ENCODE data around the gene IL22RA2. TPM values are rescaled to one million over a fixed set of nuclear protein-coding genes. Genes with fewer than 3 reads are reported as not detected.

The IL22RA2 gene
- polyA plus RNA-seq, 3 donors = not detected

- intact Hi-C loops (cut with micrococcal nuclease) = loop anchor here in 1 of 2 donors (10.0 kb wide), 1 partner anchor 166 kb away; no protein-coding TSS in a partner anchor
Measured at GRCh38 chr6:137148306-137149034, 25.0 kb downstream of the IL22RA2 start.

GRCh38 chr6:137147195-137147594, 26.2 kb downstream of the IL22RA2 start:
- H3K9ac ChIP-seq (ENCODE audit: insufficient read depth, low read length, poor library complexity, severe bottlenecking) = no peak overlapping the region

More at GRCh38 chr6:137148306-137149034, 25.0 kb downstream of the IL22RA2 start:
- no peak for TF ChIP-seq CTCF (IDR thresholded peaks at IDR 0.05)
- Histone ChIP-seq H3K27me3 (ENCODE audit: control insufficient read depth in 2 of 2, insufficient read depth in 2 of 2, low read length in 2 of 2) (no peaks in the 10 kb centered on the region), H3K27ac (ENCODE audit: low read depth in 1 of 2, low read length in 2 of 2) (peak overlapping the region; percentile 73 to 94), H3K9ac (ENCODE audit: insufficient read depth, low read length, poor library complexity, severe bottlenecking) (peak overlapping the region; percentile 49), H4K20me1 (ENCODE audit: insufficient read depth, low read length) (no peaks in the 10 kb centered on the region), H3K4me3 (replicated peaks in 1 of 3; ENCODE audit: low read depth in 2 of 3, low read length in 3 of 3) (peak overlapping the region in 1 of 3 experiments; percentile 3), H3K4me2 (replicated peaks; ENCODE audit: extremely low read depth, low read length, poor library complexity, severe bottlenecking) (peak overlapping the region; percentile 30), H3K4me1 (ENCODE audit: control insufficient read depth in 1 of 2, insufficient read depth in 2 of 2, low read length in 2 of 2) (peaks cover 39 to 43% of the 10 kb centered on the region in 2 donors), H2AFZ (ENCODE audit: insufficient read depth, low read depth, low read length, poor library complexity, severe bottlenecking) (peak overlapping the region; percentile 43), H3K9me3 (replicated peaks in 1 of 2; ENCODE audit: control insufficient read depth in 1 of 2, insufficient read depth in 1 of 2, low read length in 2 of 2) (no peaks in the 10 kb centered on the region), H3K79me2 (ENCODE audit: insufficient read depth, low read length) (no peaks in the 10 kb centered on the region), H3K36me3 (replicated peaks in 1 of 2; ENCODE audit: control insufficient read depth in 1 of 2, insufficient read depth in 2 of 2, low read length in 2 of 2) (no peaks in the 10 kb centered on the region)
- DNase-seq = peak; percentile 94 to 99 (median 97)
- Mint-ChIP-seq H3K4me1 (peaks cover 52% of the 10 kb centered on the region), H3K27me3 (ENCODE audit: low read depth in 3 of 3) (no peaks in the 10 kb centered on the region), H3K27ac (peak overlapping the region; percentile 94 to 98 (median 95)), H3K4me3 (peak overlapping the region in 1 of 2 donors; percentile 19), H3K9me3 (peaks cover 0 to 3% (median 0%) of the 10 kb centered on the region in 7 donors), H3K36me3 (peaks cover 0 to 3% of the 10 kb centered on the region in 2 donors)
- 0% methylated on average over 2 of the region's 2 CpGs for WGBS (ENCODE audit: insufficient coverage)

More at GRCh38 chr6:137147195-137147594, 26.2 kb downstream of the IL22RA2 start:
- H2AFZ ChIP-seq (ENCODE audit: insufficient read depth, low read depth, low read length, poor library complexity, severe bottlenecking) = no peak overlapping the region
- no peaks in the 10 kb centered on the region for H3K36me3 ChIP-seq (replicated peaks in 1 of 2; ENCODE audit: control insufficient read depth in 1 of 2, insufficient read depth in 2 of 2, low read length in 2 of 2)
- Mint-ChIP-seq H3K4me3 (no peak overlapping the region), H3K27ac (peak overlapping the region in 6 of 7 donors; percentile 68 to 98 (median 94)), H3K27me3 (ENCODE audit: low read depth in 3 of 3) (peaks cover 0 to 2% (median 0%) of the 10 kb centered on the region in 3 donors), H3K4me1 (peaks cover 52% of the 10 kb centered on the region), H3K9me3 (peaks cover 0 to 8% (median under 1%) of the 10 kb centered on the region in 7 donors), H3K36me3 (no peaks in the 10 kb centered on the region)
- no peak overlapping the region for H3K4me3 ChIP-seq (replicated peaks in 1 of 3; ENCODE audit: low read depth in 2 of 3, low read length in 3 of 3)
- peak overlapping the region; percentile 6 to 94 for H3K27ac ChIP-seq (ENCODE audit: low read depth in 1 of 2, low read length in 2 of 2)
- no peak for TF ChIP-seq CTCF (IDR thresholded peaks at IDR 0.05)
- H3K4me1 ChIP-seq (ENCODE audit: control insufficient read depth in 1 of 2, insufficient read depth in 2 of 2, low read length in 2 of 2) = peaks cover 39 to 43% of the 10 kb centered on the region in 2 donors
- H3K79me2 ChIP-seq (ENCODE audit: insufficient read depth, low read length) = no peaks in the 10 kb centered on the region
- no peaks in the 10 kb centered on the region for H3K27me3 ChIP-seq (ENCODE audit: control insufficient read depth in 2 of 2, insufficient read depth in 2 of 2, low read length in 2 of 2)
- 100% methylated on average over 1 of the region's 4 CpGs for WGBS (ENCODE audit: insufficient coverage)
- DNase-seq = no peak
- H4K20me1 ChIP-seq (ENCODE audit: insufficient read depth, low read length) = no peaks in the 10 kb centered on the region
- no peaks in the 10 kb centered on the region for H3K9me3 ChIP-seq (replicated peaks in 1 of 2; ENCODE audit: control insufficient read depth in 1 of 2, insufficient read depth in 1 of 2, low read length in 2 of 2)
- intact Hi-C loops (cut with micrococcal nuclease) = loop anchor here in 1 of 2 donors (10.0 kb wide), 1 partner anchor 168 kb away; no protein-coding TSS in a partner anchor
- no peak overlapping the region for H3K4me2 ChIP-seq (replicated peaks; ENCODE audit: extremely low read depth, low read length, poor library complexity, severe bottlenecking)

Data from CD14-positive monocyte (primary cell).